Stimulated activated CD4-positive, alpha-beta T cell treated with anti-CD3 and anti-CD28 coated beads, Interleukin-12 subunit alpha, Interleukin-12 subunit beta, amount 100 ng/mL, for 24 hours (primary cell): ENCODE measurements around the gene PYROXD2.

Experiments used
- DNase-seq, 2 experiments: peaks; one replicate each; pipeline ENCODE4 v3.0.0-alpha.2; 2020; ENCODE audit warnings: low read depth in 2 of 2

PYROXD2 gene

DNA sequence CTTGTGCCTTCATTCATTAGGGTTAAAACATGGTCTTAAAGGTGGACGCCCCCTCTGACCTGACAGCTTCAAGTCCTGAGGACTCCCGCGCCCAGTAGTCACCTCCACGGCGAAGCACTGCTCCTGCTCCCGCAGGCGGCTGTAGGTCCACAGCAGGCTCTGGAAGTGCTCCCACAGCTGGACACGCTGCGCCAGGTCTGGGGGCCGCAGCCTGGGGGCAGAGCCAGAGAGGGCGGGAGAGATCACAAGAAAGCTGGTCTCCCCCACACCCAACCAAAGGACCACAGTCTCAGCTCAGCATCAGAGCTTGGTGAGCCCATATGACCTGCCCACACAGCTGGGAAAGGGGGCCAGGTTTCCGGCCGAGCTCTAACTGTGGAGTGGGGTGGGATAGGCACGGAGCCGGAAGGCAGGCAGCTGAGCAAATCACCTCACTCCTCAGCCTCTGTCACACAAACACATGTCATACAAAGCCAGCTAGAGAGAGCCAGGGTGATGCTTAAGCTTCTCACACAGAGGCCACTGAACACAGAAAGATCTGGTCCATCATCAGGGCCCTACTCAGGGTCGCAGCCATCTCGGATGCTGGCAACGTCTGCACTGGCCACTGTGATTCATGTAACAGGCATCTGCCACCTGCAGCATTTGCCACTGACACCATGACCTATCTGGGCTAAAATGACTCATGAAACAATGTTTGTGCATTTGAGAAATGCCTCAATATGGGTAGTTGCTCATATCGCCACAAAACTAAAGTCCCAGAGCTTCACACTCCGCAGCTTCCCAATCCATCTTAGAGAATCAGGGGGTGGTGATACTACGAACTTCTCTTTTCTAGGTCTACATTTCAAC lies 19.1 kb upstream of the PYROXD2 start:
- DNase-seq: no peak

DNA sequence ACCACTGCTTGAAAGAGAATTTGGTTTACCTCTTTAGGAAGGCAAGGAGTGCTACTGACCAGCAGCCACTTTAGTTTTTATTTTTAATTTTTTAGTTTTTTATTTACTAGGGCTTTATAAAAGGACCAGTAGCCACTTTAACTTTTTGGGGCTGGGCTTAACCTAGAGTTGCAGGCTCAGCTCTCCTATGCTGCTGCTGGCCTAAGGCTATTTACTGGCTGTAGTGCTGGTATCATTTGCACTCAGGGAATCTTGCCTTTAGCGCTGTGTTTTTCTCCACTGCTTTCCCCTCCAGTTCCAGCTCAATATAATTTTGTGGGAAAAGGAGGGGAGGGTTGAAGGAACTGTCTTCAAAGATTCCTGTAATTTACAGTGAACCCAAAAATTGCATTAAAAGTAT lies 18.4 kb upstream of the PYROXD2 start:
- DNase-seq: no peak

DNA sequence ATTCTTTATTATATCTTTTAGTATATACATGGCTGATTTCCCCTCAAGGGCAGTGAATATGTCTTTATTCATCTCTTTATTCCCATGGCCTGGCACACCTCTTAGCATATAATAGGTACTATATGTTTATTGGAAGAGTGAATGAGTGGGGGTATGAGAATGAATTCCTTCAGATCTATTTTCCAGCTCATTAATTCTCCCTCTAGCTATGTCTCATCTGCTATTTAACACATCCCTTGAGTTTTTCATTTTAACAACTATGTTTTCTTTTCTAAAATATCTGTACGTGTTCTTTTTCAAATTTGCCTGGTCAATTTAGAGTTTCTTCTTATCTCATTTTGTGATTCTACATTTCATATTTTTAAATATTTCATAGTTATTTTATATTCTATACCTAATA lies 17.3 kb upstream of the PYROXD2 start:
- DNase-seq: no peak

DNA sequence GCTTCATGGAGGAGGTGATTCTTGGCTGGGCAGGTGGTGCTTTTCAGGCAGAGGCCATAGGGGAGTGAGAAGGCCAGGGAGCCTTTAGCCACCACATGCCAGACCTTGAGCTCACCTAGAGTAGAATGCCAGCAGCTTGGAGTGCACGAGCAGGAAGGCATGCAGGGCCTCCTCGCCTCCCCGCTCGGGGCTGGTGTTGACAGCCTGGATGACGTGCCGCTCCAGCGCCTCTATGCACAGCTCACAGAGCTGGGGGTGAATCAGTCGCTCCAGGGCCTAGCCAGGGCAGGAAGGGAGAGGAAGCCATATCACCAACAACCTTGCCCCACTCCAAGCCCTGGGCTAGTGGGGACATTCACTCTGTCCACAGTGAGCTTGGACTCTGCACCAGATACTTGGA lies 16.0 kb upstream of the PYROXD2 start:
- no peak for DNase-seq

DNA sequence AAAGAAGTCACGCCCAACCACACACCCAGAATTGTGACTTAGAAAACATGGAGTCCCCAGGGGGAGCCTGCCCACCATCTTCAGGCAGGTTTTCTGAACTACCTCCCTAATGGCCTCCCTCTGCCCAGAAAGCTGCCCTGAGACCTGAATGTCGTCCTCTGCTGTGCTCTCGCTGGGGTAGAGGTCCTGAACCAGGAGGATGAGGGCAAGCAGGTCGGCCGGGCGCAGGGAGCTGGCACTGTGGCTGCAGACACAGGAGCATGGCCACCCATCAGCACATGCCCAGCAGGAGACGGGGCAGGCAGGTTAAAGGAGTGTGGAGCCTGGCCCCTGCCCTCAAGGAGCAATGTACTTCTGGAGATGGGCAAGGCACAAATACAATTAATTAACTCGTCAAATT lies 15.4 kb upstream of the PYROXD2 start:
- no peak for DNase-seq

DNA sequence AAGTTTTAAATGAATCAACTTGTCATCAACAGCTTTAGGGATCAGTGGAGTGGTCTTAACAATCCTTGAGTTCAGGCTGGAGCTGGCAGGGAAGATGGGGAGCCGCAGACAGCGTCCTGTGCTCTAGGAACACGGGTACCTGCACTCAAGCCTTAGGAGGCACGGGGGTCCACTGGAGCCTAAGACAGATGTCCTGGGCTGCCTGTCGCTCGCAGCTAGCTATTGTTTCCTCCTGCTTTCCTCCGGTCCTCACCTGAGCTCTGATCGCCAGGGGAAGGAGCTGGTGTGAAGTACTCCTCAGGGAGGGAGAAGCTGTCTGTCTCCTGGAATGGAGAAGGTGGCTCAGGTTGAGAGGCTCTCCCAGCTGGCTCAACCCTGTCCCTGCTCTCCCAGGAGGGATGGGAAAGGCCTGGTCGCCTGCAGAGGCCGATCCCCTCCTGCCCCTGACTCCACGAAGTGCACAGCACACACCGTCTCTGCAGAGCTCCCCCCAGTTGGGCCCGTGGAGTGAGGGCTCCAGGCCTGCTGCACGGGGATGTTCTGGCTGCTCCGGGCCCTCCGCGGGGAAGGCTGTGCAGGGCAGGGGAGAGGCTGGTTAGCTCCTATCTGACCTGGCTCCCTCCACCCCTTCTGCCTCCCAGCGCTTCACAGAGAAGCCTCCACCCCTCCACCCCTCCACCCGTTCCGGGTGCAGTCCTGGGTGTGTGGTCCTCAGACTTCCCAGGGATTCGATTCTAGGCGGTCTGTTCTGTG lies 14.5 kb upstream of the PYROXD2 start:
- no peak for DNase-seq

DNA sequence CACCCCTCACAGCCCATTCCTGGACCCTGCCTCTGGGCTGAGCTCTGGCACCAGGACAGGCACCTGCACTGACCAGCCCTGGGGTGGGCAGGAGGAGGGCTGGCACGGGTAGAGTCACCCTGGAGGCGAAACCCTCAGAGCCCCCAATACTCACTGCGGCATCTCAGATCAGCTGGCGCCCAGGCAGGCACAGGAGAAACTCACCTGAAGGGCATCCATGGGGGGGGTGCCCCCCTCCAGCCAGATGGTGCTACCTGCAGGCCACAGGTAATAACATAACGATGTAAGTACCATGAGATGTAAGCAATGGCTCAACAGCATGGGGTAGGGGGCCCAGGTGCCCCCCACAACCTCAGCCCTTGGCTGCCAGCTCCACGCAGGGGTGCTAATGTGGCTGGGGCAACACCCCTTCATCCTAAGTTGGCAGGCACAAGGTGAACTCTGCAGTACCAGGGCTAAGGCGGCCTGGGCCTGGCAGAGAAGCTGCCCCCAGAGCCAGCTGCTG lies 12.1 kb upstream of the PYROXD2 start:
- no peak for DNase-seq

DNA sequence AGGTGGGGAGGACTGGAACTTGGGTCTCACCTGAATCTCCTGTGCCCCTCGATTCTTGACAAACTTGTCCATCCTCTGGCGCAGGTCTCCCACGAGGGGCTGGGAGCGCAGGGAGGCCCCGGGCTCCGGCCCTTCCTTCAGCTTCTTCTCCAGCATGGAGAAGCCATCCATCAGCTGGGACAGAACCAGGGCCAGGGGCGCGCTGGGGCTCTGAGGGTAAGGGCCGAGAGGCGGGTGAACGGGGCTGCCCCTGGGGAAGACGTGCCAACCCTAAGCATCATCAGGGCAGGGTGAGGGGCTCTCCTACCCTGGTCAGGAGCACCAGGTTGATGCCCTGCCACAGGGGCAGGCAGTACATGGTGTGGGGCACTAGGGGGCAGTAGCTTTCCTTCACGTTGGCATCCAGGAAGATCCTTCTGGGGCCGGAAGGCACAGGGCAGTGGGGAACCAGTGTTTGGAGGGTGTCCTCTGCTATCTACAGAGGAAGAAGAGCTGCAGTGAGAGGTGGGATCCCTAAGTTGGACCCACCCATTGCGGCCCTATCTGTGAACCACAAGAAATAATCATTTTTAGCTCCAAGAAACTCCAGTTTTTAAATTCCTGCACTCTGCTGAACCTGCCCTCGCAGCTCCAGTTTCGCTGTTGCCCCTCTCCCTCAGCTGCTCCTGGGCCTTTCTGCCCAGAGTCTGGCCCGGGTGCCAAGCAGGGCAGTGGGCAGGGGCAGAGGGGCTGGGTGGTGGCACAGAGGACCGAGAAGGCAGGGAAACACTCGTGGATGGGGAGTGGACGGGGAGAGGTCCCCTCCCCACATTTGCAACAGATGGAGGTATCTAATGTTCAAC lies 10.8 kb upstream of the PYROXD2 start:
- peak; percentile 21 to 42 for DNase-seq

DNA sequence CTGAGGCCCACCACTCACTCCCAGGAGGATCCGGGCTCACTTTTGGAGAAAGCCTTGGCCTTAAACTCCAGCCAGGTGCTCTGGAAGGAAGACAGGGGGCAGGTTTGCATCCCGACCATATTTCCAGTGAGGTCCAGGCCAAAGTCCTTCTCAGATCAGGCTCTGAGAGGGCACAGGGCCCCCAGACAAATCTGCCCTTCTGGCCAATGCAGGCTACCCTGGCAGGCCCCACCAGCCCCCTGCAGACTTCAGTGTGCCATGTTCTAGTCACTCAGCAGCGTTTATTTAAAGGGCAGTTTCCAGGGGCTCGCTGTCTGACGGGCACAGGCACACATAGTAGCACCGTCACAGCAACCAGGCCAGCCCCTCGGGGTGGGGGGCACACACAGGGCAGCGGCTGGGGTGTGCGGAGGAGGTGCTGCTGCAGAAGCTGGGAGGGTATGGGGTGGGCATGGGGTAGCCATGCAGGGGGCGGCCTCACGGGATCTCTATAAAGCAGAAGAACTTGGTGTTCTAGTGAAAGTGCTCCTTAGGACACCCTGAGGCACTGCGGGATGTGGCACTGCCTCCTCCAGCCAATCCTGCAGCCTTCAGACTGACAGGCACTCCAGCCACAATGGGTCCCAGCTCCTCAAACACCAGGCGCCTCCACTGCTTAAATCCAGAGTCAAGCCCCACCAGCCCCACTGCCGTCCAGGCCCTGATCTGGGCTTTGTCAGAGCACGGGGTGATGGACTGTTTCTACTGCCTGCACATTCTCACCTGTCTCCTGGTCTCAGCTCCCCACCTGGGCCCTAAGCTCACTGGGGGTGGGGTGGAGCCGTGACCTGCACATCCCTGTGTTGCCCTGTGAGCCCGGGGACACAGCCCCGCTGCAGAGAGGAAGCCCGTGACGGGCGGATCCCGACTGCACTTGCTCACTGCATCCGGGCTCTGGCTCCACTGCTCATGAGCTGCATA lies 9.6 kb upstream of the PYROXD2 start:
- no peak for DNase-seq

DNA sequence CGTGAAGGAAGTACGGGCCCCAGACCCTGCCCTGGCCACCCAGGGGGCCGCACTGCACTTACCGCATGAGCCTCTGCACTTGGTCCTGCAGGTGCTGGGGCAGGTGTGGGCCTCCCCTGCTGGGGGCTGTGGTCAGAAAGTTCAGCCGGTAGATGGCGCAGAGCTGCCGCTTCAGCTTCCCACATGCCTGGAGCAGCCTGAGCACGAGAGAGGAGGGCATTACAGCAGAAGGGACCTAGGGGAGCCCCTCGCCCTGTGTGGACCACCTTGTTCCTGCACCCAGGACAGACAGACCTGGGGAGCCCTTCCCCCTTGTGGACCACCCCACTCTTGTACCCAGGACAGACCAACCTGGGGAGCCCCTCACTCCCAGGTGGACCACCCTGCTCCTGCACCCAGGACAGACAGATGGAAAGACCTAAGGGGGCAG lies 8.7 kb upstream of the PYROXD2 start:
- no peak for DNase-seq

DNA sequence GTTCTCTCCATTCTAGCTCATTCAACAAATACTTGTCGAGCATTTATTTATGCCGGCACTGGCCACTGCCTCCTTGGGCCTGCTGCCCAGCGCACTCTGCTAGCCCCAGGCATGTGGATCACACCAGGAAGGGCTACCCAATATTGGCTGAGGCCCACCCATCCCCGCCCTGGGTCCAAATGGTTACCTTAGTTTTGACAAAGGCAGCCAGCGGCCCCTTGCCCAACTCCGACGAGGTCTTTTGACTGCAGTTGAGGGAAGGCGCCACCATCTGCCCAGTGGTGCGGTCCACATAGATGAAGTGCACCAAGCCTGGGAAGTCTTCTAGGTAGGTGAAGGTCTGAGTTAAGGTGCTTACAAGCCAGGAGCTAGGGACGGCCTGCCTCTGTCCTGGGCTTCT lies 7.2 kb upstream of the PYROXD2 start:
- no peak for DNase-seq

DNA sequence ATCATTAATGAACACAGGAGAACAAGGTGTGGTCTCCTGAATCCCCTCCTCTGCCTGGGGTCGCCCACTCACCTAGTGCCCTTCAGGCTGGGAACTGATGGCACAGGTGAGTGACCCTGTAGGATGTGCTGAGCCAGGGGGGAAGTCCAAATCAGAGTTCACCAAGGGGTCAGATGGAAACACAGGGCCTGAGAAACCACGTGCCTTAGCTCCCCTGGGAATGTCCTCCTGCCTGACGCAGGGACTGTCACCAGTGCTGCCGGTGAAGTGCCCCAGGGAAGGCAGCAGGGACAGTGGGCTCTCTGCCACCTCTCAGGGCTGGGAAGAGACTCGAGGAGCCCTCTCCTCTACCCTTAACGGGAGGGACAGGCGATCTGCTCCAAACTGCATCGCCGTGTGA lies 5.8 kb upstream of the PYROXD2 start:
- DNase-seq: no peak

DNA sequence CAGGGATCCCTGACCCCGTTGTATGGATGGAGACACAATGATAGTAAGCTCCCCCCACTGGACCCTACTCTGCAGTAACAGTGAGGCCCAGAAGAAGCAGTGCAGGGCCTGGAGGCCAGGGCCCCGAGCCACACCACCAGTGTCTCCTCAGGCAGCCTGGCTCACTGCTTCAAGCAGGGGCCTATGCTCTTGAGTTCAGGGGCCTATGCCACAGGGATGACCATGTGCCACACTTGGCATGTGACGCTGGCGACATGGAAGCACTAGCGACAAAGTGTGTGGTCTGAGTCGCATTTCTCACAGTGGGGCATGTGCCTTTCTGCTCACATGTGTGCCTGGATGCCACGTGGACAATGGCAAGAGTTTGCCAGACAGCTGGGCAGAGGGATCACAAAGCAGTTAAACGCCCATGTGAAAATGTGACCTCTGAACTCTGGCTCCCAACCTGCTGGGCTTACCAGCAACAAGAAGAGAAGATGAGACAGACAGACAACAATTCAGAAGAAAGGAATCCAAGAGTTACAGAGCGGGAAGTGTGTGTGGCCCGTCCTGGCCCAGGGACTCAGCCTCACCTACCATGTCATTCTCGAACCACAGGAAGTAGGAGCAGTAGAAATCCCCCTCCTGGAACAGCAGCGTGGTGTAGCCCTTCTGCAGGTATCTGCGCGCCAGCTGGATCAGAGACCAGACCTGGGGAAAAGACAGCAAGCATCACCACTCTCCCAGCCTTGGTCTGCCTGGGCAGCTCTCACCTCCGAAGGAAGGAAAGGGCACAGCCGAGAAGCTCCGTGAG lies 4.7 kb upstream of the PYROXD2 start:
- no peak for DNase-seq

DNA sequence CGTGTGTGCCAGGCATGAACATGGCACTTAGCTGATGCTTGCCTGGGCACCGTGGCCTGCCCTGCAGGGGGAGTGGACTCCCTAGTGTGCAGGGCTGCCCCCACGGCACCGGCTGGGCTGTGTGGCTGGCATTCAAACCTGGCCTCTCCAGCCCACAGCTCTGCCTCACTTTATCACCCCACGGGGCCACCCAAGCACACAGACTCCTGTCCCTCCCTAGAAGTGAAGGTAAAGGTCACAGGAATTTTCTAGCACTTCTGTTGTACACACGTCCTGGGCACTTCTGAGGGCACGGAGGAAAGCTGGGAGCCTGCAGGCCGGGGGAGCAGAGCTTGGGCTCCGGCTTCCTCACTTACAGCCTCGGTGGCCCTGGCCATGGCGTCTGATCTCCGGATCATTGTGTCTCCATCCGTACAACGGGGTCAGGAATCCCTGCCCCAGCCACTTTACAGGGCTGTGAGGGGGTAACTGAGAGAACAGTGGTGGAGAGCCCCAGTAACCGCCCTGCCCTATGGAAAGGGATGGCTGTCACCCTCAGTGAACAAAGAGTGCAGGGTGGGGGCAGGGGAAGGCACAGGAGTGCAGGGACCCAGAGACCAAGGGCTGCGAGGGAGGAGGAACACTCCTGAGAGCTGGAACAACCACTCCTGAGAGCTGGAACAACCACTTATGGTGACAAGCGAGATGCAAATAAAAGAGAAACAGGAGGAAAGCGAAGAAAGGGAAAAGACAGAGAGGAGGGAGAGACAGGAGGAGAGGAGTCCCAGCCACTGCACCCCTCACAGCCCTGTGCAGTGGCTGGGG lies 3.9 kb upstream of the PYROXD2 start:
- no peak for DNase-seq

DNA sequence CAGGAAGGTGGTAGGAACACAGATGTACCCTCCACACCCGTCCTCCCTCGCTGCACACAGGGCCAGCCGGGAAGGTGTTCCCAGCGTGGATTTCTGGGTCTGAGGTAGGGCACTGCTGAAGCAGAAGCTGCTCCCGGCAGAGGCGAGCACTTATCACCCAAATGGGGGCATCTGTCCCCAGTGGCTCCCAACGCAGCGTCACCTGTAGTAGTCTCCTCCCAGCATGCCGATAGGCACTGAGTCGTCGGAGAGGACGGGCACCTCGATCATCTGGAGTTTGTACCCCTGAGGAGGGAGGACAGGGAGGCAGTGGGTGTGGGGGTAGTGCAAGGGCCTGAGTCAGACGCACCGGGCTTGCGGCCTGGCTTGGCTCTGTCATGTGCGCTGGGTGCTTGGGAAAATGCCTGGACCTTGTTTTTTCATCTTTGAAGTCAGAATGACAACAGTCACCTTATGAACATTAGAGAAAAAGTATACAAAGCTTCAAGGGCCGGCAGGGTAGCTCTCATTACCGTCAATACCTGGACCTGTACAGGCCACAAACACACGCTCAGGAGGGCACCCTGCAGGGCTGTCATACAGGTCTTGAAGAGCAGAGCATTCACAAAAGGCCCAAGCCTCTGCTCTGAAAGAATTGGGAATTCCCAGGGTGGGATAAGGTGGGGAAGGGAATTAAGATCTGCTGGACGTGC lies 3.1 kb upstream of the PYROXD2 start:
- no peak for DNase-seq

DNA sequence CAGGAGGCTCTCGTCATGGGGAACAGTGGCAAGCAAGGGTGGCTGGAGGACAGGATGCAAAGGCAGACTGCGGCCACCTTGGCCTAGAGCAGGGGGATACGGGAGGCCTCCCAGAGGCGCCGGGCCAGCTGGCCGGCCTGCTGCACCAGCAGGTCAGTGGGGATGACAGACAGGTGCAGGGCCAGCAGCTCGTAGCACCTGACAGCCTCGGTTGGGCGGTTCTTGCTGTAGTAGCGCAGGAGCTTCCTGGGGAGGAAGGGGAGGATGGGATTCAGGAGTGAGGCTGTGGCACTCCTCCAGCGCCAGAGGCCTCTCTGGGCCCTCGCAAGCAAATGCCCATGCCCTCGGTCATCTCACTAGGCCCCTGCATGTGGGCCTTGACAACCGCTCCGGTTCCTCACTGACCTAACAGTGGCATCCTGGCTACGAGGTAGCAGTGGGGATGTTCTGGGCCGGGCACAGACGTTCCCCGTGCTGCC lies 2.5 kb upstream of the PYROXD2 start:
- no peak for DNase-seq

DNA sequence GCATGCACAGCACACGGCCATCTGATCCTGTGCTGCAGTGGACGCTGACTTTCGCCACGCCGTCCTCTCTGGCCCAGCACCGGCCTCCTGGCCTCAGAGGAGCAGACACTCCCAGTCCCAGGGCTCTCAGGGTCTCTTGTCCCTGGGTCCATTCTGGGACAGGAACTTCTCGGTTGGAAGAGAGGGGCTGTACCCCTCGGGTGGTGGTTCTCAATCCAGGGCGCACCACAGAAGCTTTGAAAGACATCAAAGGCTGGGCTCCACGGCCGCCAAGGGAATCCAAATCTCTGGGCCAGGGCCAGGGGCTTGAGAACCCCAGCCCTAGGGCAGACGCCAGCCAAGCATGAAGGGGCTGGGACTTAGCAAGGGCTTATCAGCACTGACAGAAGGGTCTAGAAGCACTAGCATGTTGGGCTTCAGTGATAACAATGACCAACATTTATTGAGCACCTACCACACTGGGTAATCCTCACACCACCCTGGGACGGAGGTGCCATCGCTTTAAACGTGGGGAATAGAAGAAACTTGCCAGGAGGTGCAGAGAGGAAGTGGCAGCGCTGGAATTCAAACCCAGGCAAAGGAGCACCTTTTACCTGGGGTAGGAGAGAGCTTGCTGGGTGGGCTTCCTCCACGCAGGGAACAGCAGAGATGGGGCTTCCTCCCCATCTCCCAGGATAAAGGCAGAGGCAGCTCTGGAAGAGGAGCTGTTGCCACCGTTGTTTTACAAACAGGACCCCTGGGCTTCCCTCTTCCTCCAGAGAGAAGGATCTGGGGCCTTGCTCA lies 1.8 kb upstream of the PYROXD2 start:
- DNase-seq: no peak

DNA sequence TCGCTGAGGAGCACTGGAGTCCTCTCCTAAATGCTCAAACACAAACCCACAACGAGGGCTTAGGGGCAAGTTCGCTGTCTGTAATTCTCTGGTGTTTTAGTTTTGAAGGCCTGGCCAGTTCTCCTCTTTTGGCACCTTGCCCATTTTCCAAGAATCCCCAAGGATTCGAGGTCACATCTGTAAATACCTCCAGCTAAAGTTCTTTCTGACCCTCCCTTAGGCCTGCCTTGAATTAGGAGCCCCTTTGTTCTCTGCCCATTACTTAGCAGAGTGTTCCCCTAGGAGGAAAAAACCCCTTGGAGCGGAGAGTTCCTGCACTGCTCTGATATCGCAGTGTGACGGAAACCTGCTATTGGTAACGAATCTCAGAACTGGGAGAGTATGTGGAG lies 743 bp upstream of the PYROXD2 start:
- DNase-seq: no peak
